ENCODE results near the gene KLRB1. TPM values are rescaled to one million over a fixed set of nuclear protein-coding genes. Genes with fewer than 3 reads are reported as not detected.
"Not testable (repeated sequence)": the region's sequence is repeated elsewhere in the genome, so short reads cannot be mapped to it uniquely, and the experiment has no call there.

KLRB1 gene
- total RNA-seq, 1 donor from 2014 or later: not detected

DNA sequence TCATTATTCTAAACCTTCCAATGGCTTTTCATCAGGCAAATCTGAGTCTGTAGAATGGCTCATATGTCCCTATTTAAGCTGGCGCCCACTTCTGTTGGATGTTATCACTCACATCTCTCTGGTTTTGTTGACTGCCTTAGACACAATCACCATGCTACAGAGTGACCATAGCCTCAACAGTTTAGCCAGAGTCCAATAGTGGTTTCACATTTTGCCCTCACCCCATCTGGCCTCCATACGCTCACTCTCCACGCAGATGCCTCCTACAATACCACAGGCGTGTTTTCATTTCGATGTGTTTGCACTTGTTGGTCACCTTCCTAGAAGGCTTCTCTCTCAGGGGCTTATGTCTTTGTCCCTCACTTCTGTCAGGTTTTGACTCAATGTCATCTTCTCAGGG lies 3.4 kb downstream of the KLRB1 start:
- H3K27me3 Mint-ChIP-seq: no peaks in the 10 kb centered on the region
- no peaks in the 10 kb centered on the region for H3K4me1 Mint-ChIP-seq (ENCODE audit: unreplicated experiment)
- no peaks in the 10 kb centered on the region for H3K9me3 Mint-ChIP-seq
- TF ChIP-seq, protein P1, sequence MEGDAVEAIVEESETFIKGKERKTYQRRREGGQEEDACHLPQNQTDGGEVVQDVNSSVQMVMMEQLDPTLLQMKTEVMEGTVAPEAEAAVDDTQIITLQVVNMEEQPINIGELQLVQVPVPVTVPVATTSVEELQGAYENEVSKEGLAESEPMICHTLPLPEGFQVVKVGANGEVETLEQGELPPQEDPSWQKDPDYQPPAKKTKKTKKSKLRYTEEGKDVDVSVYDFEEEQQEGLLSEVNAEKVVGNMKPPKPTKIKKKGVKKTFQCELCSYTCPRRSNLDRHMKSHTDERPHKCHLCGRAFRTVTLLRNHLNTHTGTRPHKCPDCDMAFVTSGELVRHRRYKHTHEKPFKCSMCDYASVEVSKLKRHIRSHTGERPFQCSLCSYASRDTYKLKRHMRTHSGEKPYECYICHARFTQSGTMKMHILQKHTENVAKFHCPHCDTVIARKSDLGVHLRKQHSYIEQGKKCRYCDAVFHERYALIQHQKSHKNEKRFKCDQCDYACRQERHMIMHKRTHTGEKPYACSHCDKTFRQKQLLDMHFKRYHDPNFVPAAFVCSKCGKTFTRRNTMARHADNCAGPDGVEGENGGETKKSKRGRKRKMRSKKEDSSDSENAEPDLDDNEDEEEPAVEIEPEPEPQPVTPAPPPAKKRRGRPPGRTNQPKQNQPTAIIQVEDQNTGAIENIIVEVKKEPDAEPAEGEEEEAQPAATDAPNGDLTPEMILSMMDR (conservative IDR thresholded peaks at IDR 0.05): no peak
- DNase-seq (ENCODE audit: extremely low spot score, unreplicated experiment): no peak
- no peak overlapping the region for H3K4me3 Mint-ChIP-seq
- no peak overlapping the region for H3K27ac Mint-ChIP-seq
- H3K36me3 Mint-ChIP-seq: peaks cover 1% of the 10 kb centered on the region

DNA sequence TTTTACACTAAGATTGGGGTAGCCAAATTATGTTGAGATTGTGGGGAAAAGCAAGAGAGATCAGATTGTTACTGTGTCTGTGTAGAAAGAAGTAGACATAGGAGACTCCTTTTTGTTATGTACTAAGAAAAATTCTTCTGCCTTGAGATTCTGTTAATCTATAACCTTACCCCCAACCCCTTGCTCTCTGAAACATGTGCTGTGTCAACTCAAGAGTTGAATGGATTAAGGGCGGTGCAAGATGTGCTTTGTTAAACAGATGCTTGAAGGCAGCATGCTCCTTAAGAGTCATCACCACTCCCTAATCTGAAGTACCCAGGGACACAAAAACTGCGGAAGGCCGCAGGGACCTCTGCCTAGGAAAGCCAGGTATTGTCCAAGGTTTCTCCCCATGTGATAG lies 7.3 kb downstream of the KLRB1 start:
- not testable (repeated sequence) for H3K9me3 Mint-ChIP-seq; H3K4me1 Mint-ChIP-seq (ENCODE audit: unreplicated experiment); DNase-seq (ENCODE audit: extremely low spot score, unreplicated experiment); H3K4me3 Mint-ChIP-seq; H3K27me3 Mint-ChIP-seq; H3K36me3 Mint-ChIP-seq
- peak overlapping the region; percentile 0 for H3K27ac Mint-ChIP-seq

DNA sequence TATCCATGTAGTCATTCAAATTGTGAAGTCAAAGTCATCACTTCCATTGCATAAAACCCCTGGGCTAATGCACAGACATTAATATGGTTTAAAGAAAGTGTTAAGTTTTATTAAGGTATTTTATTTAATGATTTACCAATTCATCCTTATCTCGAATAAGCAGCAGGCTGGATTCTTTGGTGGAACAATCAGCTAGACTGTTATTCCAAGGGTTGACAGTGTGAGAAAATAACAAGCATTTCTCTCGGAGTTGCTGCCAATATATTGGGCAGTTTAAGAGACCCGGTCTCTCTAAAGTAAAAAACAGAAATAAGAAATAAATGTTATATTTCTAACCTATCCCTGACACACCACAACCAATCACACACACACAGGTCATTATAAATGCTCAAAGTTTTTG lies 9.4 kb downstream of the KLRB1 start:
- Mint-ChIP-seq H3K9me3 (no peaks in the 10 kb centered on the region), H3K36me3 (no peaks in the 10 kb centered on the region), H3K27ac (no peak overlapping the region), H3K4me3 (no peak overlapping the region), H3K4me1 (ENCODE audit: unreplicated experiment) (no peaks in the 10 kb centered on the region), H3K27me3 (no peaks in the 10 kb centered on the region)
- TF ChIP-seq, protein P1 (conservative IDR thresholded peaks at IDR 0.05): no peak
- DNase-seq (ENCODE audit: extremely low spot score, unreplicated experiment): no peak

DNA sequence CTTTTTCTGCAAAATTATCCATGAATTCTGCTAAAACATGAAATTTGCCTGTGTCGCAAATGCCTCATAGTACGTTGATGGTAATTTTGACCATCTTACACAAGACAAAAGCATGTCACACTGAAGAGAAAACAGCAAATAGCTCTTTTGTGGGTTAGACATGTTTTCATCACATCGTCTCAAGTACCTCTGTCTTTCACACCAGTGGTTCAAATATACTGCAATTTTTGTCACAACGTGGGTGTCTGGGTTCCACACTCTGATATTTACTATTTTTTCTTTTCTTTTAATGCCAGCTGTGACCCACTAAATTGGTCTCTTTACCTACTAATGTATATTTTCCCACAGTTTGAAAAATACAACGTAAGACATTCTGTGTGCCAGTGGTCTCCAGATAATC lies 10.4 kb downstream of the KLRB1 start:
- DNase-seq (ENCODE audit: extremely low spot score, unreplicated experiment): no peak
- no peaks in the 10 kb centered on the region for H3K4me1 Mint-ChIP-seq (ENCODE audit: unreplicated experiment)
- H3K4me3 Mint-ChIP-seq: no peak overlapping the region
- H3K27me3 Mint-ChIP-seq: no peaks in the 10 kb centered on the region
- no peak overlapping the region for H3K27ac Mint-ChIP-seq
- TF ChIP-seq, protein P1 (conservative IDR thresholded peaks at IDR 0.05): no peak
- H3K9me3 Mint-ChIP-seq: no peaks in the 10 kb centered on the region
- no peaks in the 10 kb centered on the region for H3K36me3 Mint-ChIP-seq

DNA sequence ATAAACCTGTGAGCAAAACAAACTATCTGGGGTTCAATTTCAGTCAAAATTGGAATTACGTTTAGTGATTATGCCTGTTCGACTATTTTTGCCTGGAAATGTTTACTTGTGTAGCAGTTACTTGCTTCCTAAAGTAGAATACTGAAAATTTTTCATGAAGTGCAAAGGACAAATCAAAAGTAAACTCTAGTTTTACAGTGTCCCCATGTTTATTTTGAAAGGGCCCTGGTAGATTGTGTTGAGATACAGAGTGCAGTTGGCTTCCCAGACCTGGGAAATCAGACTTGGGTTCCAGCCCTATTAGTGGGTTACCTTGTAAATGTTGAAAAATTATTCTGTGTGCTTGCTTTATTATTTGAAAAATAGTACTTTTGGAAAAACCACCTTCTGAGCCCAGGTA lies 17.3 kb downstream of the KLRB1 start:
- H3K36me3 Mint-ChIP-seq: no peaks in the 10 kb centered on the region
- no peaks in the 10 kb centered on the region for H3K4me1 Mint-ChIP-seq (ENCODE audit: unreplicated experiment)
- no peak for DNase-seq (ENCODE audit: extremely low spot score, unreplicated experiment)
- no peak overlapping the region for H3K4me3 Mint-ChIP-seq
- H3K27me3 Mint-ChIP-seq: no peaks in the 10 kb centered on the region
- H3K9me3 Mint-ChIP-seq: no peaks in the 10 kb centered on the region
- TF ChIP-seq, protein P1 (conservative IDR thresholded peaks at IDR 0.05): no peak
- no peak overlapping the region for H3K27ac Mint-ChIP-seq

DNA sequence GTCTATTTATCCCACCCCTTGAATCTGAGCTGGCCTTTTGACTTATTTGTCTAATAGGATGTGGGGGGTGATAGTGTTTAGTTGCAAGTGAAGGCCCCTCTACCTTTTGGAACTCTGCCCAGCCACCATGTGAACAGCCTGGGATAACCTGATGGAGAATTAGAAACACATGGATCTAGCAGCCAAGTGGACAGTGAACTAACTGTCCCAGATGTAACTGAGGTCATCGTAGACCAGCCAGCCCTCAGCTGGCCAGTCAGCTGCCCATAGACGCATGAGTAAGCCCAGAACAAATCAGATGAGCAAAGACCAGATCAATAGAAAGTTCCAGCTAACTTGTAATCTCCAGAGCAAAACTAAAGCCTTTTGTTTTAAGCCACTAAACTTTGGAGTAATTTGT lies 19.0 kb downstream of the KLRB1 start:
- Mint-ChIP-seq H3K9me3 (no peaks in the 10 kb centered on the region), H3K4me1 (ENCODE audit: unreplicated experiment) (no peaks in the 10 kb centered on the region), H3K4me3 (no peak overlapping the region), H3K36me3 (no peaks in the 10 kb centered on the region), H3K27ac (no peak overlapping the region), H3K27me3 (no peaks in the 10 kb centered on the region)
- no peak for DNase-seq (ENCODE audit: extremely low spot score, unreplicated experiment)
- TF ChIP-seq, protein P1 (conservative IDR thresholded peaks at IDR 0.05): no peak

All from type B pancreatic cell (in vitro differentiated cells).